ENCODE results near the gene PSMG1. TPM values are rescaled to one million over a fixed set of nuclear protein-coding genes. Genes with fewer than 3 reads are reported as not detected.
A peak's percentile ranks its signal among the peaks of the same experiment; 100 is the strongest.
"Not testable (repeated sequence)": the region's sequence is repeated elsewhere in the genome, so short reads cannot be mapped to it uniquely, and the experiment has no call there.

Gene PSMG1
- polyA plus RNA-seq, 1 of the 3 experiments (the other 2 are of a cell fraction) = 39.6 TPM

DNA sequence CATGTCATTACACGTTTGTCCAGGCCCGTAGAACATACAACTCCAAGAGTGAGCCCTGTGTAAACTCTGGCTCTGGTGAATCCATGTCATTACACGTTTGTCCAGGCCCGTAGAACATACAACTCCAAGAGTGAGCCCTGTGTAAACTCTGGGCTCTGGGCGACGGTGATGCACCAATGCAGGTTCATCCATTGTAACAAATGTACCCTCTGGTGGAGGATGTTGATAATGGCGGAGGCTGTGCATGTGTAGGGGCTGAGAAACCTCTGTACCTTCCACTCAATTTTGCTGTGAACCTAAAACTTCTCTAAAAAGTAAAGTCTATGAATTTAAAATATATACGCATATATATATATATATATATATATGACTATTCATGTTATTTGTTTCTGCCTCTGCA is 47.1 kb downstream of the PSMG1 start:
- H3K36me3 ChIP-seq (replicated peaks in 1 of 2; ENCODE audit: control insufficient read depth in 1 of 2, insufficient read depth in 2 of 2, low read length in 1 of 2); H4K20me1 ChIP-seq (ENCODE audit: insufficient read depth); H3K4me2 ChIP-seq; H3K4me3 ChIP-seq (ENCODE audit: low read depth in 2 of 2, low read length in 1 of 2); DNase-seq; H3K27ac ChIP-seq (ENCODE audit: low read depth in 2 of 2, low read length in 1 of 2); H3K79me2 ChIP-seq (ENCODE audit: insufficient read depth); H3K9me3 ChIP-seq; H3F3A ChIP-seq (replicated peaks; ENCODE audit: insufficient read depth); H2AFZ ChIP-seq (ENCODE audit: low read depth); H3K27me3 ChIP-seq (ENCODE audit: insufficient read depth); H3K9ac ChIP-seq; H3K9me2 ChIP-seq; POLR2A ChIA-PET: not testable (repeated sequence)
- WGBS (ENCODE audit: low lambda C conversion rate) = 85% methylated on average over 5 of the region's 8 CpGs
- CTCF ChIA-PET = interaction anchor here (1.5 to 7.7 kb wide), 6 partner anchors 9 to 468 kb away, joined by 3 to 104 read pairs (median 26); no protein-coding TSS in a partner anchor
- peak; percentile 52 for TF ChIP-seq RAD21 (IDR thresholded peaks at IDR 0.05; ENCODE audit: low read length)
- TF ChIP-seq, protein P1, sequence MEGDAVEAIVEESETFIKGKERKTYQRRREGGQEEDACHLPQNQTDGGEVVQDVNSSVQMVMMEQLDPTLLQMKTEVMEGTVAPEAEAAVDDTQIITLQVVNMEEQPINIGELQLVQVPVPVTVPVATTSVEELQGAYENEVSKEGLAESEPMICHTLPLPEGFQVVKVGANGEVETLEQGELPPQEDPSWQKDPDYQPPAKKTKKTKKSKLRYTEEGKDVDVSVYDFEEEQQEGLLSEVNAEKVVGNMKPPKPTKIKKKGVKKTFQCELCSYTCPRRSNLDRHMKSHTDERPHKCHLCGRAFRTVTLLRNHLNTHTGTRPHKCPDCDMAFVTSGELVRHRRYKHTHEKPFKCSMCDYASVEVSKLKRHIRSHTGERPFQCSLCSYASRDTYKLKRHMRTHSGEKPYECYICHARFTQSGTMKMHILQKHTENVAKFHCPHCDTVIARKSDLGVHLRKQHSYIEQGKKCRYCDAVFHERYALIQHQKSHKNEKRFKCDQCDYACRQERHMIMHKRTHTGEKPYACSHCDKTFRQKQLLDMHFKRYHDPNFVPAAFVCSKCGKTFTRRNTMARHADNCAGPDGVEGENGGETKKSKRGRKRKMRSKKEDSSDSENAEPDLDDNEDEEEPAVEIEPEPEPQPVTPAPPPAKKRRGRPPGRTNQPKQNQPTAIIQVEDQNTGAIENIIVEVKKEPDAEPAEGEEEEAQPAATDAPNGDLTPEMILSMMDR (IDR thresholded peaks at IDR 0.05) = peak; percentile 32; the same call in 1 of the 2 replicates
- peak; percentile 38 for TF ChIP-seq SMC3 (IDR thresholded peaks at IDR 0.05; ENCODE audit: low read depth, low read length)
- H3K4me1 ChIP-seq (ENCODE audit: control insufficient read depth in 1 of 2, insufficient read depth in 2 of 2, low read depth in 1 of 2, low read length in 1 of 2) = peaks cover 3 to 21% of the 10 kb centered on the region in 2 experiments; a peak in 1 of 4 replicates

DNA sequence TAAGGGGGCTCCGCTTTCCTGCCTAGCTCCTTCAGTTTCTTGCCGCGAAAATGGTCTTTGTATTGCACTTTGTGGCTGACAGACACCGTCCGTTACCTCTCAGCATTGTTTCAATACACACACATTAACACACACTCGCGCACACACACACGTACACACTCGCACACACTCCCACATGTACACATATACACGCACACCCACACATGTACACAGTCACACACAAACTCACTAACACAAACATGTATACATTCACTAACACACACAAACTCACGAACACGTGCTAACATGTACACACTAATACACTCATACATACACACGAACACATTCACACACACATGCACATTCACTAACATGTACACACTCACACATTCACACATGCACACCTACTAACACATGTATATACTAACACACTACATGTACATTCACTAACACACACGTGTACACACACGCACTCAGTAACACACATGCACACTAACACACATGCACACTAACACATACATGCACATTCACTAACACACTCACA is 48.9 kb downstream of the PSMG1 start:
- H3K9me3 ChIP-seq = no peaks in the 10 kb centered on the region
- no peaks in the 10 kb centered on the region for H3K79me2 ChIP-seq (ENCODE audit: insufficient read depth)
- H2AFZ ChIP-seq (ENCODE audit: low read depth) = no peak overlapping the region
- peaks cover 3 to 18% of the 10 kb centered on the region in 2 experiments; a peak in 1 of 4 replicates for H3K4me1 ChIP-seq (ENCODE audit: control insufficient read depth in 1 of 2, insufficient read depth in 2 of 2, low read depth in 1 of 2, low read length in 1 of 2)
- H3K9me2 ChIP-seq = no peaks in the 10 kb centered on the region
- no peak overlapping the region for H3K27ac ChIP-seq (ENCODE audit: low read depth in 2 of 2, low read length in 1 of 2)
- WGBS (ENCODE audit: low lambda C conversion rate) = 88% methylated on average over 15 of the region's 15 CpGs
- DNase-seq = no peak
- no peaks in the 10 kb centered on the region for H3K36me3 ChIP-seq (replicated peaks in 1 of 2; ENCODE audit: control insufficient read depth in 1 of 2, insufficient read depth in 2 of 2, low read length in 1 of 2)
- no peak overlapping the region for H3K4me2 ChIP-seq
- H4K20me1 ChIP-seq (ENCODE audit: insufficient read depth) = no peaks in the 10 kb centered on the region
- no peak overlapping the region for H3K4me3 ChIP-seq (ENCODE audit: low read depth in 2 of 2, low read length in 1 of 2)
- CTCF ChIA-PET = interaction anchor here (0.7 to 7.7 kb wide), 6 partner anchors 8 to 465 kb away, joined by 3 to 104 read pairs (median 6); no protein-coding TSS in a partner anchor
- no peak for TF ChIP-seq RFX5 (IDR thresholded peaks at IDR 0.05; ENCODE audit: low read length)
- H3K27me3 ChIP-seq (ENCODE audit: insufficient read depth) = no peaks in the 10 kb centered on the region
- POLR2A ChIA-PET = no interaction called here
- no peak overlapping the region for H3K9ac ChIP-seq
- no peaks in the 10 kb centered on the region for H3F3A ChIP-seq (replicated peaks; ENCODE audit: insufficient read depth)

DNA sequence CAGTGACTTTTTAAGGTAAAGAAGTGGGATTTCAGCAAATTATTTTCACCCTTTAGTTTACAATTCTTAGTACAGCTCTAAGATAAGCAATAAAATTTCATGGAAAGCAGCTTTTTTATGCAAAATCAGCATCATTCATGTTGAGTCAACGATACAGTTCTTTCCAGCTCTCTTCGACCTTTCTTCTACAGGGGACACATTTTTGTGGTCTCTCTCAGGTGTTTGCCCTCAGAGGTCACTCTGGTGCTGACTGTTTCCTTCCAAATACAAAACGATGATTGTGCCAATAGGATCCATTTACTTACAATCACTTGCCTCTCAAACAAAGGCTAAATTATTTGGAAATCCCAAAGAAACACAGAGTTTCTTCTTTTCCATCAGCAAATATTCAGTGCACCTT is 51.0 kb downstream of the PSMG1 start:
- CTCF ChIA-PET = interaction anchor here (0.8 to 2.1 kb wide), 3 partner anchors 398 to 420 kb away, joined by 3 to 7 read pairs (median 4); no protein-coding TSS in a partner anchor
- no peak for DNase-seq
- POLR2A ChIA-PET = interaction anchor here (1.1 kb wide), 1 partner anchor 143 kb away, joined by 3 read pairs; no protein-coding TSS in a partner anchor

More for the DNA sequence above, 51.0 kb downstream of the PSMG1 start:
- no peaks in the 10 kb centered on the region for H3K9me2 ChIP-seq
- H3K36me3 ChIP-seq (replicated peaks in 1 of 2; ENCODE audit: control insufficient read depth in 1 of 2, insufficient read depth in 2 of 2, low read length in 1 of 2) = no peaks in the 10 kb centered on the region
- H3K4me3 ChIP-seq (ENCODE audit: low read depth in 2 of 2, low read length in 1 of 2) = no peak overlapping the region
- H3K4me2 ChIP-seq = no peak overlapping the region
- H3K9ac ChIP-seq = no peak overlapping the region
- H3F3A ChIP-seq (replicated peaks; ENCODE audit: insufficient read depth) = no peaks in the 10 kb centered on the region
- no peaks in the 10 kb centered on the region for H3K9me3 ChIP-seq
- H3K27ac ChIP-seq (ENCODE audit: low read depth in 2 of 2, low read length in 1 of 2) = no peak overlapping the region
- H4K20me1 ChIP-seq (ENCODE audit: insufficient read depth) = no peaks in the 10 kb centered on the region
- 46% methylated on average over 3 of the region's 3 CpGs for WGBS (ENCODE audit: low lambda C conversion rate)
- no peaks in the 10 kb centered on the region for H3K79me2 ChIP-seq (ENCODE audit: insufficient read depth)
- TF ChIP-seq CHD2 (IDR thresholded peaks at IDR 0.05; ENCODE audit: low read length, partially characterized antibody) (no peak), TCF12 (IDR thresholded peaks at IDR 0.05) (no peak), POLR2AphosphoS5 (IDR thresholded peaks at IDR 0.05; ENCODE audit: low read depth, low read length) (no peak), ELF1 (IDR thresholded peaks at IDR 0.05) (no peak), FOXJ3 (CRISPR knock-in tag; IDR thresholded peaks at IDR 0.05) (no peak), NFIC (IDR thresholded peaks at IDR 0.05; ENCODE audit: borderline replicate concordance) (no peak), SIN3A (IDR thresholded peaks at IDR 0.05; ENCODE audit: borderline replicate concordance, low read depth, low read length) (no peak)
- H2AFZ ChIP-seq (ENCODE audit: low read depth) = no peak overlapping the region
- peaks cover 3 to 12% of the 10 kb centered on the region in 2 experiments; a peak in 1 of 4 replicates for H3K4me1 ChIP-seq (ENCODE audit: control insufficient read depth in 1 of 2, insufficient read depth in 2 of 2, low read depth in 1 of 2, low read length in 1 of 2)
- H3K27me3 ChIP-seq (ENCODE audit: insufficient read depth) = no peaks in the 10 kb centered on the region

Measured in SK-N-SH (cell line).